Measurements from ENCODE around the gene SPRYD7.

DNA sequence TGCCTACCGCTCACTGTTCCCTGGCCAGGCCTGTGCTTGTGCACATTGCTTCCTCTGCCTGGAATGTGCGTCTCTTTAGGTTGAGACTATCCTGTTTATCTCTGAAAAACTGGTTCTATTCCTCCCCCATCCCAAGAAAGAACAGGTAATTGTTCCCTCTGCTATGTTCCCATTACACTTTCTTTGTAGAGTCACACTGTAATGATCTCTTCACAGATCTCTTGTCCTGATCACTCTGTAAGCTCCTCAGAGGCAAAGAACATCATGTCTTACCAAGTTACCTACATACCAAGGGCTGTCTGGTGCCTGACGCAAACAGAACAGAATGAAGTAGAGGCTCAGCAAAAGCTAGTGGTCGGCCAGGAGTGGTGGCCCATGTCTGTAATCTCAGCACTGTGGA lies 40.3 kb downstream of the SPRYD7 start:
- TF ChIP-seq POLR2A (IDR thresholded peaks at IDR 0.05) = no peak
- TF ChIP-seq, protein P1, sequence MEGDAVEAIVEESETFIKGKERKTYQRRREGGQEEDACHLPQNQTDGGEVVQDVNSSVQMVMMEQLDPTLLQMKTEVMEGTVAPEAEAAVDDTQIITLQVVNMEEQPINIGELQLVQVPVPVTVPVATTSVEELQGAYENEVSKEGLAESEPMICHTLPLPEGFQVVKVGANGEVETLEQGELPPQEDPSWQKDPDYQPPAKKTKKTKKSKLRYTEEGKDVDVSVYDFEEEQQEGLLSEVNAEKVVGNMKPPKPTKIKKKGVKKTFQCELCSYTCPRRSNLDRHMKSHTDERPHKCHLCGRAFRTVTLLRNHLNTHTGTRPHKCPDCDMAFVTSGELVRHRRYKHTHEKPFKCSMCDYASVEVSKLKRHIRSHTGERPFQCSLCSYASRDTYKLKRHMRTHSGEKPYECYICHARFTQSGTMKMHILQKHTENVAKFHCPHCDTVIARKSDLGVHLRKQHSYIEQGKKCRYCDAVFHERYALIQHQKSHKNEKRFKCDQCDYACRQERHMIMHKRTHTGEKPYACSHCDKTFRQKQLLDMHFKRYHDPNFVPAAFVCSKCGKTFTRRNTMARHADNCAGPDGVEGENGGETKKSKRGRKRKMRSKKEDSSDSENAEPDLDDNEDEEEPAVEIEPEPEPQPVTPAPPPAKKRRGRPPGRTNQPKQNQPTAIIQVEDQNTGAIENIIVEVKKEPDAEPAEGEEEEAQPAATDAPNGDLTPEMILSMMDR (IDR thresholded peaks at IDR 0.05) = no peak

Measured in right lobe of liver (tissue), 4 donors.